NB4 (cell line): Measurements from ENCODE around the gene PRDM1.

Source experiments
- DNase-seq: peaks from one replicate; pipeline ENCODE4 v3.0.0; 2010; ENCODE audit warnings: low read depth
- H3K4me3 ChIP-seq: one replicate; pipeline ENCODE4 v1.5.1; 2011; ENCODE audit warnings: mild to moderate bottlenecking, low read depth, low read length, moderate library complexity
- CTCF ChIP-seq: IDR thresholded peaks from one replicate; pipeline ENCODE4 v1.5.1; 2012; ENCODE audit warnings: low read depth, low read length
- MAX ChIP-seq: IDR thresholded peaks from 2 replicates; pipeline ENCODE4 v1.6.1; 2011; ENCODE audit warnings: low read depth, low read length
- MYC ChIP-seq: IDR thresholded peaks from 2 replicates; pipeline ENCODE4 v1.6.1; 2011; ENCODE audit warnings: low read depth, low read length
- POLR2A ChIP-seq: IDR thresholded peaks from 2 replicates; pipeline ENCODE4 v1.6.1; 2011; ENCODE audit warnings: mild to moderate bottlenecking; ENCODE audit not compliant: insufficient read length; ENCODE audit errors: extremely low read depth

Gene PRDM1

GRCh38 chr6:106108129-106108528 lies 22.0 kb downstream of the PRDM1 start:
- H3K4me3 ChIP-seq = no peak overlapping the region
- no peak for TF ChIP-seq MYC
- no peak for TF ChIP-seq MAX
- TF ChIP-seq POLR2A = no peak
- no peak for TF ChIP-seq CTCF
- no peak for DNase-seq

- TF ChIP-seq POLR2A (no peak), MYC (no peak), CTCF (no peak), MAX (no peak)
- no peak for DNase-seq
- no peak overlapping the region for H3K4me3 ChIP-seq
Measured at GRCh38 chr6:106109029-106109428, 22.9 kb downstream of the PRDM1 start.

GRCh38 chr6:106110164-106110826 lies 24.2 kb downstream of the PRDM1 start:
- H3K4me3 ChIP-seq = no peak overlapping the region
- no peak for TF ChIP-seq MAX

GRCh38 chr6:106112433-106112832 lies 26.3 kb downstream of the PRDM1 start:
- DNase-seq = no peak
- TF ChIP-seq CTCF (no peak), POLR2A (no peak), MYC (no peak)
- no peak overlapping the region for H3K4me3 ChIP-seq

More at GRCh38 chr6:106110164-106110826, 24.2 kb downstream of the PRDM1 start:
- no peak for DNase-seq

- no peak overlapping the region for H3K4me3 ChIP-seq
- TF ChIP-seq CTCF (no peak), MYC (no peak), MAX (no peak), POLR2A (no peak)
- no peak for DNase-seq
Measured at GRCh38 chr6:106113256-106113959, 27.3 kb downstream of the PRDM1 start.

DNA sequence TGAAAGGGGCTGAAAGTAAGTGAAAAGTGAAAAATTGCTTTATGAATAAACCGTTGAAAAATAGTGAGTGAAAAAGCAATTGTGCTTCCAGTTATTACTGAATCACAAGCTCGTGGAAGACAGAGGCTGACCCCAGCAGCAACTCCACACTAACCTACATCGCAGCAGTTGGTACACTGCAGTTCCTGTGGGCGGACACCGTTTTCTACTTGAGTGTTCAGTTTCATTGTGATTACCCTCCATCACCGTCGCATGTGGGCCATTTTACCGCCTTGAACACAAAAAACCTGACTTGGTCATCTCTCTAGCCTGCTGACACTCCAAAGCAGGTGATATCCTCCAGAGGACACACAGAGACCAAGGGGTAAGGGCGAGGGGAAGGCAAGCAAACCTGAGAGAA lies 28.4 kb downstream of the PRDM1 start:
- TF ChIP-seq MAX (no peak), CTCF (no peak), MYC (no peak), POLR2A (no peak)

More for the DNA sequence above, 28.4 kb downstream of the PRDM1 start:
- H3K4me3 ChIP-seq = no peak overlapping the region
- DNase-seq = no peak
